GM12872 (cell line): Measurements from ENCODE around the gene ZNF317.
A peak's percentile ranks its signal among the peaks of the same experiment; 100 is the strongest.

Experiments
- CTCF ChIP-seq: IDR thresholded peaks from 3 replicates; pipeline ENCODE4 v1.5.1; 2011; ENCODE audit warnings: low read depth, mild to moderate bottlenecking, low read length, moderate library complexity; ENCODE audit not compliant: insufficient read depth

Gene ZNF317

GRCh38 chr19:9171393-9171991 lies 31.3 kb downstream of the ZNF317 start:
- no peak for TF ChIP-seq CTCF

DNA sequence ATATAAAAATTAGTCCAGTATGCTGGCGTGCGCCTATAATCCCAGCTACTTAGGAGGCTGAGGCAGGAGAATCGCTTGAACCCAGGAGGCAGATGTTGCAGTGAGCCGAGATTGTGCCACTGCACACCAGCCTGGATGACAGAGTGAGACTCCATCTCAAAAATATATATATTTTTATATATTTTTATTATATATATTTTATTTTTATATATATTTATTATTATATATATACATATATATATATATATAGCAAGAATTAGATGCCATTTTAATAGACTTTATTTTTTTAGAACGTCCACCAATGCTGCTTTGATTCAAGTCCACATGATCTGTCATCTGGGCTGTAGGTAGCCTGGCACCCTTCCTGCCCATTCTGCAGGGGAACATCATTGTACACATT lies 35.1 kb downstream of the ZNF317 start:
- TF ChIP-seq CTCF: no peak

DNA sequence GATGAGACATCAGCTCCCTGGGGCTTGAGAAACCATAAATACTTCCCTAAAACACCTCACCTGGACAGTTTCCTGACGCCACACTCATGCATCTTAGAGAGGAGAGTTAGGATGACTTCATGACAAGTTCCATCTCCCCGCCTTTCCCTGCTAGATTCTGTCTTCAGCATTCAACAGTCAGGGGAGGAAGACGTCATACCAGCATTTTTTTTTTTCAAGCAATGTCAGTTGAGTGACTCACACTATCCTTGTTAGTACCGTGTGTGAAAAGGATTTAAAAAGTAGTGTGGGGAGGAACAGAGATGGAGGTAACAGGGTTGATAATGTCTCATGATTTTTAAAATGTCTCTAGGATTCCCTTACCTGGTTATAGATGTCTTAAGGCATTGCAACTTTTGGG lies 38.7 kb downstream of the ZNF317 start, which contains the start of gene OR7D2:
TSS of gene OR7D2 (plus strand) at position 79 of the 400 bp plus-strand sequence. CDS start 6,803 bp downstream, outside the sequence.
- no peak for TF ChIP-seq CTCF

GRCh38 chr19:9183000-9183399 lies 42.8 kb downstream of the ZNF317 start:
- no peak for TF ChIP-seq CTCF

GRCh38 chr19:9187191-9187590 lies 47.0 kb downstream of the ZNF317 start:
- TF ChIP-seq CTCF: no peak

DNA sequence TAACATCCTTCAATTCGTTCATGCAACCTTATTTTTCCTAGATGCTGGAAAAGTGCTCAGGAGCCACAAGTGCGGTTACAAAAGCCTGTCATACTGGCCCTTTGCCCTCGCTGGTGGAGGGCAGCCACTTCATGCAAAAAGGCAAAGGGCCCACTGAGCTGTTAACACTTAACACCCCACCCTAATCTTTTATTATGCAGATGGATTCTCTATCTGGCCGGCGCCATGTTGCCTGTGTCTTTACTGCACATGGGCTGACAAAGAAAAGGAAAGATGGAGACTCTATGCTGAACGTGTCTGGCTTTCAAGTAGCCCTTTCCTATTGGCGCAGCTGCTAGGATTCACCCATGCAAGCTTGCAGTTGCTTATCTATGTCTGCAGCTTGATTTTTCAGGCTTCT lies 49.3 kb downstream of the ZNF317 start:
- no peak for TF ChIP-seq CTCF

- TF ChIP-seq CTCF: peak; percentile 89
Observed at GRCh38 chr19:9205501-9206113, 65.4 kb downstream of the ZNF317 start.
